ENCODE data around the gene MICB. TPM values are rescaled to one million over a fixed set of nuclear protein-coding genes. Genes with fewer than 3 reads are reported as not detected.

The MICB gene
- total RNA-seq, 1 donor from 2014 or later = 2.1 TPM

DNA sequence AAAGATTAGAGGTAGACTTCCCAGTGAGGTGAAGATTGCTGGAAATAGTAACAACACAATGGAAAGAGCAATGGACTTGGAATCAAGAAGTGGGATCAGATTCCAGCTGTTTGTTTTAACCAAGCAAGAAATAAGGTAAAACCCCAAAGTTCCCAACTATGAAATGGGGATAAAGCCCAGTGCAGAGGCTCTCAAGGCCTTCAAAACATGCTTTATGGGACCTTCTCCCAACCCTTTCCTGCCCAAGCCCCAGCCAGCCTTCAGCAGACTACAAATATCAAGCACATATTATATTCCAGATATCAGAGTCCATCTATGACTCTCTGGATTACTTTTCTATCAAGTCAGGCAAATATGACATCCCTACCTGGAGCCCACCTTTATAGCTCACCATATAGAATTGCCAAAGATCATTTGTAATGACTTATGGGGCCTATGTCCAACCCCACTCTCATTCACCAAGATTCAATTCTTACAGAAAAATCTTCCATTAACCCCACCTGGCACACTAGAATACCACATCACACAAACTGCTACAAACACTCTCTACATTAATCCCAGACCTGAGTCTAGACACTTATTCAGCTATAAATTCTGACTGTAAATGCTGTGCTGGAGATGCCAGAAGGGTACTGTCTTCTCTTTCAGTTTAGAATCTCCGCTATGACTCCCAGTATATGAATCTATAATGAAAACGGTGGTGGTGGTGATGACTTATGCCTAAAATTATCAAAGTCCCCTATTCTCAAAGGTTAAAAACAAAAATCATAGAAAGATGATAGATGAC lies 37.8 kb downstream of the MICB start:
- DNase-seq (ENCODE audit: low read depth) = no peak

DNA sequence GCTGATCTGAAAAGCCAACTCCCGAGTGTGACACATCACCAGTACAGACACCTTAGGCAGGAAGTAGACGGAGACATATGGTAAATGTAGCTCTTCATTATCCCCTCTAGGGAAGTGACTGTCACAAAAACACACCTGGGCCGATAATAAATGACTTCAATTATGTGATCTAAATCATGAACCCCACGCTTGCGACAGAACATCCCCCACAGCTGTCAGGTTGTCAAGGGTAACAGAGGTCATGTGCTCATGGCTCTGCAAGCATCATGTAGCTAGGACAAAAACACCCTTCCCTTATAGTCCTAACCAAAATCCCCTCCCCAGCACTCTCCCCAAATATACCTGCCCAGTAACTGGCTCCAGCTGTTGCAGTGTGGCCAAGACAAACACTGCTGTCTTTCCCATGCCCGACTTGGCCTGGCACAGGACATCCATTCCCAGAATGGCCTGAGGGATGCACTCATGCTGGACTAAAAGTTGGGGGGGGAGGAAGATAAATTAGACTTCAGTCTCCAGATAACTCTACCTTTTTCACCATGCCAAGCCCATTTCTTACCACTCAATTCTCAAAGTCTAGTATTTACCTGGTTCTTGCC lies 41.0 kb downstream of the MICB start:
- DNase-seq (ENCODE audit: low read depth) = no peak

DNA sequence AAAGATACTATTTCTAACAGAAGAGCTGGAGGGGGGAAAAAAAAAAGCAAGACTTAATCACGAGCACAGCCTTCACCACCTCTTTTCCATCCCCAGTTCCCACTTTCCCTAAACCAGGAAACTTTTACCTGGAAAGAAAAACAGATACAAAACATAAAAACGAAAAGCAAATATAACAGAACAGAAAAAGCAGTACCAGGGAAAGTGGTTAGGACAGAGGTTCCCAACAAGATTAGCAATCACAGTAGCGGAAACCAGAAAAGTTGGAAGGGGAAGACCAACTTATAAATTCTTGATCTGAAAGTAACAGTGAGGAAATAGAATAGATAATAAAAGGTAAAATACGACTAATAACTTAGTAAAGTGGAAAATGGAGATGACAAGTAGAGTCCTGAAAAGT lies 42.7 kb downstream of the MICB start:
- DNase-seq (ENCODE audit: low read depth) = no peak

DNA sequence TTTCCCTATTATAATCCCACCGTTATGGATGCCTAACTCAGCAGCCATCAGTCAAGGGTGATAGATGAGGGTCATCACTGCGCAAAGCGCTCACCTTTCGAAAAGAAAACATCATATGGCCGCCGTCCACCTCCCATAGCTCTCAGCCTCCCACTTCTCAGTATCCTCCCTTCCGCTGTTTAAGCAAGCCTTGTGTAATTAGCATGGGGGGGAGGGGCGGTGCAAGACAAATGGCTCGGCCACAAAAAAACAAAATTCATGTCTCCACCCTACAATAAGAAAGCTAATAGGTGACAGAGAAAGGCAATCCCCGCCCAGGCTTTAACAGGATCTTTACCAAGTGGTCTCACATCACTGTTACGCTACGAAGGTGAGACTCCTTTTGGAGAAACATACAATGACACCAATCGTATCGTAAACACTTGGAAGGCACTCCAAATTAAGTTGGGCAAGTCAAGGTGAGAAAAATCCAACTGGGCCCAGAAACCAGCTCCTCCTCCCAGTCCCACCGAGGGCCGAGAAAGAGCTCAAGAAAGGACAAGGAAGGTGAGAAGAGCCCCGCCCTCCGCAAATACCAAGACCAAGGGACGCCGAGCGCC lies 43.2 kb downstream of the MICB start:
- DNase-seq (ENCODE audit: low read depth) = peak; percentile 39

DNA sequence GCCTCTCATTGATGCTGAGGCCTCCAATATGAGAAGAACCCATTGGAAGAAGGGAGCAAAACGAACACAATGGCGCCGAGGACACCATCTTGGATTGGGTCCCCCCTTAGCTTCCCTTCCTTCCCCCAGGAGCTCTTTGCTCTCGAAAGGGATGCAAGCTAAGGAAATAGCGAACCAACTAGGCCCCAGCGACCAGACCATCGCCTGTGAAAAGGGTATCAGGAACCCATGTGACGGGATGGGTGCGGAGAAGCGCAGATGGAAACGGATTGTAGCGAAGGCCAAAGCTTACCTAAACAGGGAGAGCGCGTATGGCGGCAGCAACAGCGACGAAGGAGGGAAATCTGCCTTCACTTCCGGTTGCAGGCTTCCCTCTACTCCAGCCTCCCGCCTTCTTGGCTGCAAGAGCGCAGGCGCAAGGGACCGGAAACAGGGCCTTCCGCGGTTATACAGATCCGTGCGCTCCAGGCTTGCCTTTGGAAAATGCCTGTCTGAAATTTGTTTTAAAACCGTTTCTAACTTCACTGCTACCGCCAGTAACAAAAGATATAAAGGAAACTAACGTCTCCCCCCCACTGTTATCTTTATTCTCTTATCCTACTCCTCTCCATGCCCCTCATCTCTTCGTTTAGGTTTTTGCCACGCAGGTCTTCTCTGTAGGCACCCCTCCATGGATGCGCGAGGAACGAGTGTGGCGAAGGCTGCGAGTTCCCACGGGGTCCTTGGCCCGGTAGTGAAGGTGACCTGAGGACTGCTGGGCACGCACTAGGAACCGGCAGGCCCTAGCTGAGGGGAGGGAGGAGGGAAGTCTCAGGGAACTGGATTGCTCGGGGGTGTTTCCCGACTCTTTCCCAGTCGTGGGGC lies 43.9 kb downstream of the MICB start, which contains the start of gene DDX39B:
Gene DDX39B, minus strand, starts transcription at position 346 of the 864 bp plus-strand sequence. CDS start 1,471 bp downstream, outside the sequence.
- peak; percentile 98 for DNase-seq (ENCODE audit: low read depth)

DNA sequence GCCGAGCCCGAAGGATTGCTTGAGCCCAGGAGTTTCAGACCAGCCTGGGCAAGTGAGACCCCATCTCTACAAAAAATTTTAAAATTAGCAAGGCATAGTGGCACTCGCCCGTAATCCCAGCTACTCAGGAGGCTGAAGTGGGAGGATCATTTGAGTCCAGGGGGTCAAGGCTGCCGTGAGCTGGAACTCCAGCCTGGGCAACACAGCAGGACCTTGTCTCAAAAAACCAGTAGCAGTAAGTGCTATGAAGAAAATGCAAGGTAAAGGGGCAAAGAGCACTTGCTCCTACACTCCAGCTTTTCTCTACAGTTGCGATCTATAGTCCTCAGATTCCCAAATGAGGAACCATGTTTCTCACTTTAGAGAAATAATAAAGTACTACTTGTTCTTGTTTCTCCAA lies 45.7 kb downstream of the MICB start:
- no peak for DNase-seq (ENCODE audit: low read depth)

DNA sequence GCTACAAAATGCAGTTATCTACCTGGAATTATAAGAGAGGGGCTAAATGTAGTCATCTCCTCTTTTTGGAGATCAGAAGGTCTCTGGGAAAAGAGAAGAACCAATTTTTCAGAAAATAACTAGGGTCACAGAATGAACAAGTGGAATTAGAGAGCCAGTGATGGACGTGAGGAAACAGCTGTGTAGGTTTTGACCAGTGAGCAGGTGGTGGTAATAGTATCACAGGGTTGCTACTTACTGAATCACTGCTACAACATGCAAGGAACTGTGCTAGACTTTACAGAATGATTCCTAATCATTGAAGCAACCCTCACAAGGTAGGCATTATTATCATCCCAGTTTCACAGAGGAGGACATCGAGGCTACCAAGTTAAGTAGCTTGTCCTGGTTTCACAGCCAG lies 46.7 kb downstream of the MICB start:
- peak; percentile 71 for DNase-seq (ENCODE audit: low read depth)

DNA sequence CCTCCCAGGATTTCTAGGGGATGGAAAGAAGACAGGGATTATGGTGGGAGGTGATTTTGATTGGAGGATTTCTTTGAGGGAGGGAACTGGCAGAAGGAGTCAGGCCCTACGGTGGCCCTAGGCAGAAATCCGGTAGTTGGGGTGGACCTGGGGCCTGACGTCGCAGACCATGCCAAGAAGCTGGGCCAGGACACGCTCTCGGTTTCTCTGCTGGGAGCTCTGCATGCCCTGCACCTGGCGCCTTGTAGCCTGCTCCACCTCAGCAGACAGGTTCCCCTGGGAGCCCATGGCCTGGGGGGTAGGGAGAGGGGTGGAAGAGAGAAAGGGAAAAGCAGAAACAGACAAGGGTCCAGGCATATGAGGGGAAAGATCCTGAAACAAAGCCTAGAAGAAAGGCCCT lies 47.3 kb downstream of the MICB start:
- DNase-seq (ENCODE audit: low read depth) = no peak

DNA sequence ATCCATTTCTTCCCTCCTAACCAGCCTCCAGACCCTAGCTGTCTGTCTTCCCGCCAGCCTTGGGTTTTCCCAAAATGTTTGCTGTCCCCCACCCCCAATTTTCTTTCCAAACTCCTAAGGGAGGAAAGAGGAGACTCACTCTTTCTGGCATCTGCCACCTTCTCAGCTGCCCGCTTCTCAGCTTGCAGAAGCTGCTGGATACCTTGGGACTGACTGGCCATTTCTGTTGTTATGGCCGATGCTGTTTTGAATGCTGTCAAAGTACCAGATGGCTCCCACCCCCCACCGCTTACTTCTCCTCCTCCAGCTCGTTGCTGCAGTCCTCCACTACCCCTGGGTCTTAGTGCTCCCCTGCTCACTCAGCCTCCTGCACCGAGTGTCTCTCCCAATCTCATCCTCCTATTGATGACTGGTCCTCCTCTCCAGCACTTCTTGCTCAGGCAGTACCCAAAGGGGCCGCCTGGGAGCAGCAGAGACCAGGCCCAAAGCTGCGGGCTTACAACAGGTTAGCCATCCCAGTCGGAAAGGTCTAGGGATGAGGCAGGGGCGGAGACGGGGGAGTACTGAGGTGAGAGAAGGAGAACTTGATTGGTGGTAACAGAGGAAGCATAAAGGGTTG lies 48.5 kb downstream of the MICB start, which contains the start of gene ATP6V1G2:
Gene ATP6V1G2, minus strand, starts transcription at position 270 of the 619 bp plus-strand sequence. Its CDS starts 49 bp downstream, at position 221.
- DNase-seq (ENCODE audit: low read depth) = peak; percentile 89

DNA sequence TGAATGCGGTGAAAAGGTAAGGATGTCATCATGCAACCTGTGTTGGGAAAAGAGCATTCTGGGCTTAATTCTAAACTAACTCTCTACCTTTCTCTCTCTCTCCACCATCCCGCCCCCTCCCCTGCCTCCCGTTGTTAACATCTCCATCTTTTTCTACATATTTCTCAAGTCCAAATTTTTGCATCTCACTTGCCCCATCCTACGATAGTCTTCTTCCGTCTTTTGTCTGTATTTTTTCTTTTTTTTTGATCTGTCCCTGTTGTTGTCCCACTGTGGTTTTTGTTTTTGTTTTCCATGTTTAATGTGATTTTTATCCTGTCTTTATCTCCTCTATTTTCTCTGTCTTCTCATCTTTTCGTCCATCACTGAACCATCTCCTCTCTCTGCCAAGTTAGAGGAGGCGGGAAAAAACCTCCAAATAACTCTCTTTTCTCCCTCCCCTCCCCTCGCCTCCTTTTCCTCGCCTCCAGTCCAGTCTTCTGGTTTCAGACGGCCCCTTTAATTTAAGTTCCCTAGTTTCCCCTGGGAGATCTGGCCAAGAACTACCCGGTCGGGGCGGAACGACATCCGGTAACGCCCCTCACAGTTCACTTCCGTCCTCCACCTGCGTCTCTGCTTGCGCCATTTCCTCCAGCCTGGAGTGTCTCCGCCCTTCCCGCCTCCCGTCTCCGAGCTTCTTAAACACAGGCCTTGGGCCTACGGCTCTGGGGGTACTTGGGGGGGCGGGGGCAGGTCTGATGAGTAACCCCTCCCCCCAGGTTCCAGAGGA lies 49.2 kb downstream of the MICB start, which contains the start of gene NFKBIL1:
Gene NFKBIL1, plus strand, starts transcription at position 651 of the 769 bp plus-strand sequence. Its CDS starts 87 bp downstream, at position 738.
- peak; percentile 98 for DNase-seq (ENCODE audit: low read depth)

DNA sequence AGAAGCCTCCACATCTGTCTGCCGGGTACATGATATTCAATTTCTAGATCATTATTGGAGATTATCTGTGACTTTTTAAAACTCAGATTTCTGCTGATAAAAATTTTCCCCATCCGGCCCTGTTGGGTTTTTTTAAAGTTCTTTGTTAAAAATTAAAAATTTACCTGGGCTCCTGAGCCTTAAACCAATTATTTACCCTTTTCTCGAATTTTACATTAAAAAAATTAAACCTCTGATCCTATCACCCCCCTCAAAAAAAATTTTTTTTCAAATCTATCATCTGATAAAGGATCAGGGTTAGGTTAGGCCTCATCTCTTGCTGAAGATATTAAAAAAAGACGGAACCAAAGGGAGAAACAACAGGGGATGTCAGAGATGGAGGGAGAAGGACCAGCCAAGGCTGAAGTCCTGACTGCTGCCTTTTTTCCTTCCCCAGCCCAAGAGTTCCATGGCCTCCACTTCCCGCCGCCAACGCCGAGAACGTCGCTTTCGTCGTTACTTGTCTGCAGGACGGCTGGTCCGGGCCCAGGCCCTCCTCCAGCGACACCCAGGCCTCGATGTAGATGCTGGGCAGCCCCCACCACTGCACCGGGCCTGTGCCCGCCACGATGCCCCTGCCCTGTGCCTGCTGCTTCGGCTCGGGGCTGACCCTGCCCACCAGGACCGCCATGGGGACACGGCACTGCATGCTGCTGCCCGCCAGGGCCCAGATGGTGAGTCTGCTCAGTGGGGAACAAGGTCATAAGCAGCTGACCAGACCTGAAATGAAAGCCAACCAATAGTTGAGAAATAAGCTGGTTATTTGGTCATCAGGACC lies 50.0 kb downstream of the MICB start:
- no peak for DNase-seq (ENCODE audit: low read depth)

DNA sequence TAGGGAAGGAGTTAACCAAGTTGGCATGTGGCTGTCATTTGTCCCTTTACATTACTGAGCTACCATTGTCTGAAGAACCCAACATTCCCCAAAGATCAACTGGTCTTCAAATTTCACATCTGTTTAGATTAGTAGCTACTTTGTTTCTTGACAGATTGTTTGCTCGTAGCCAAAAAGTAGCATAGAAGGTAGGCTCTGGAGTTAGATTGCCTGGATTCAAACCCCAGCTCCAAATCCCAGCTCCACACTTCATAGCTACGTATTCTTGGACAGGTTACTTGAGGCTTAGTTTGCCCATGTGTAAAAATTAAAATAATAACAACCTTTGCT lies 50.6 kb downstream of the MICB start:
- DNase-seq (ENCODE audit: low read depth) = no peak

DNA sequence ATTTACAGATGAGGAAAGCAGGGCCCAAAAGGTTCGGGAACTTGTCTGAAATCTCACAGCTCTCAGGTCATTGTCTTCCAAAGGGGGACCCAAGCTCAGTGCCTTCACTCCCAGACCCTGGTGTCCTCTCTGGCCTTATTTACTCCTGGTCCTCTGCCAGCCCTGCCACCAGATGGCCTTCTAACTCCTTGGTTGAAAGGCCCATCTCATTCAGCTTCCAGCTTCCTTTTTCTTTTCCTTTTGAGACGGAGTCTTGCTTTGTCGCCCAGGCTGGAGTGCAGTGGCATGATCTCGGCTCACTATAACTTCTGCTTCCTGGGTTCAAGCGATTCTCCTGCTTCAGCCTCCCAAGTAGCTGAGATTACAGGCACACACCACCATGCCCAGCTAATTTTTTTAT lies 53.4 kb downstream of the MICB start:
- DNase-seq (ENCODE audit: low read depth) = peak; percentile 52

DNA sequence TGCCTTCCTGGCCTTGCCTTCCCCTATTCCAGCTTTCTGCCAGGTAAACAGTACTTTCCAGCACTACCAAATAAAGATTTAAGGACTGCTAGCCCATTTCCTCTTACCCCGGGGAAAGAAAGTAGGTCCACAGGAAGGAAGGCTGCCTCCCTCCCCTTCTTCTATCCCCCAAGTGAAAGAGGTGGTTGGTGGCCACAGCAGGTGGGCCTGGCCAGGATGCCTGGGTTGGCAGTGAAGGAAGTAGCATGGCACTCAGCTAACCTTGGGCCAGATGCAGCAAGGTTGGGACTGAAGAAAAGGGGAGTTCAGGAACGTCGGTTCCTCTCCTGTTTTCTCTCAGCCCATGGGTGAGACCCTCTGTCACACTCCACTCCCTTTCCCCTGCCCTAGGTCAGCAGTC lies 58.4 kb downstream of the MICB start:
- no peak for DNase-seq (ENCODE audit: low read depth)

DNA sequence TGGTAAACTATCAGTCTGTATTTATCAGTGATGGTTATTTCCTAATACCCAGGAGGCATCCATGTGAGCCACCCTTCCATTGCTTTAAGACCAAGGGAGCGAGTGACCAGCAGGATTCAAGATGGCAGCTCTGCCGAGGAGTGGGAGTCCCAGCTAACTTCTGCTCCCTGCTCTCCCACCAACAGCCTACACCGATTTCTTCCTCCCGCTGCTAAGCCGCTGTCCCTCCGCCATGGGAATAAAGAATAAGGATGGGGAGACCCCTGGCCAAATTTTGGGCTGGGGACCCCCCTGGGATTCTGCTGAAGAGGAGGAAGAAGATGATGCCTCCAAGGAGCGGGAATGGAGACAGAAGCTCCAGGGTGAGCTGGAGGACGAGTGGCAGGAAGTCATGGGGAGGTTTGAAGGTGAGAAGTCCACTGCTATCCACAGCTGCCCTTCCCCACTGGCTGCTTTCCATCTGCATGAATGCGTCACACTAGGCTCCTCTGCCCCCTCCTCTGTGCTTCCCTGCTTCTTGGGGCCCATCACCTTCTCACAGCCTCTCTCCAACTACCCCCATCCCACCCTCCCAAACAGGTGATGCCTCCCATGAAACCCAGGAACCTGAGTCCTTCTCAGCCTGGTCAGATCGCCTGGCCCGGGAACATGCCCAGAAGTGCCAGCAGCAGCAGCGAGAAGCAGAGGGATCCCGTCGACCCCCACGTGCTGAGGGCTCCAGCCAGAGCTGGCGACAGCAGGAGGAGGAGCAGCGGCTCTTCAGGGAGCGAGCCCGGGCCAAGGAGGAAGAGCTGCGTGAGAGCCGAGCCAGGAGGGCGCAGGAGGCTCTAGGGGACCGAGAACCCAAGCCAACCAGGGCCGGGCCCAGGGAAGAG lies 59.7 kb downstream of the MICB start:
- DNase-seq (ENCODE audit: low read depth) = no peak

DNA sequence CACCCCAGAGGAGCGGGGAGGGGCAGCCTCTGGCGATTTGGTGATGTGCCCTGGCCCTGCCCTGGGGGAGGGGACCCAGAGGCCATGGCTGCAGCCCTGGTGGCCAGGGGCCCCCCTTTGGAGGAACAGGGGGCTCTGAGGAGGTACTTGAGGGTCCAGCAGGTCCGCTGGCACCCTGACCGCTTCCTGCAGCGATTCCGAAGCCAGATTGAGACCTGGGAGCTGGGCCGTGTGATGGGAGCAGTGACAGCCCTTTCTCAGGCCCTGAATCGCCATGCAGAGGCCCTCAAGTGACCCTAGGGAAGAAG lies 60.3 kb downstream of the MICB start:
- no peak for DNase-seq (ENCODE audit: low read depth)

DNA sequence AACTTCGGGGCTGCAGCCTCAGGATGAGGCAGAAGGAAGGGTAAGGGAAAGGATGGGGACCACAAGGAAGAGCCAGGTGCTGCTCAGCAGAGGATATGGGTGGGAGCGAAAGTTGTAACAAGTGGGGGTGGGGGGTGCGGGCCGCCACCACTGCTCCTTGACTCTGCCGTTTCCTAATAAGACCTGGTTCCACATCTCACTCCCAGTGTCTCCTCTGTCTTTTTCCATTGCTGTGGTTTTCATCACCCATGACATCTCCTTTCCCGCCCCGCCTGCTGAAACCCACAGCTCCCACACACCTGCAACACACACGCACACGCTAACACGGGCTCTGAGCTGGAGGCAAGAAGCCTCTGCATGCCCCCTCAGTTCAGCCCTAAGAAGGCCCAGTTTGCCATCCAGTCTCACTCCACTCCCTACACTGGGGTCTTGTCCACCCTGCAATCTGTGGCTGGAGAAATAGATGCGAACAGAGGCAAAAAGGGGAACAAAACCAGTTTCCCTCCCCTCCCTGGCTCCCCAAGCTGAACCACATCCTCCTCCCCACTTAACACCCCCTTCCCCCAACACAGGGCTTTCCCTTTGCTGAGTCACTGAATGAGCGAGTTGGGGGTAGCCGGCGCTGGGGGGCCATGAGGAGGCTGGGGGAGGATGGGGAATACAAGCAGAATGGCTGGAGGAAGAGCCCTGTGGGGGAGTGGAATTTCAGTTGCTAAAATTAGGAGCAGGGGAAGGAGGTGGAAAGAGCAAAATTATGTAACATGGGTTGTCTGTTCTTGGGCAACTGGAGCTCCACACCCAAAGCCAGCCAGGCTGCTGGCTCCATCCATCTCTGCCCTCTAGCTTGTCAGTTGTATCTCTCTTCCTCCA lies 60.9 kb downstream of the MICB start:
- peak; percentile 55 for DNase-seq (ENCODE audit: low read depth)

DNA sequence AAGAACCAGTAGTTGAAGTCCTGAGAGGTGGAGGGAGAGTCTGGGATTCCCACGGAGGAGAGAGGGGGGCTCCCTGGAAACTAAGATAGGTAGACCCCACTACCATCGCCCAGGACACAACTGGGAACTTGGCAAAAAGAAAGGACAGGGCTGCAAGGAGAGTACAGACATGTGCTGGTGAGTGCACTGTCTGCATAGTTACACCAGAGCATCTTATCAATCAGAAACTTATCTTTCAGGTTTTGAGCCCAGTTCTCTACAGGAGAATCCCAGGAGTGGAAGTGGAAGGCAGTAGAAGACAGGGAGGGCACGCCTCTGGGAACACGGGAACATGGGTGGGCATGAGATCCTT lies 61.6 kb downstream of the MICB start:
- no peak for DNase-seq (ENCODE audit: low read depth)
